ENCODE measurements around the gene CDK17. TPM values are rescaled to one million over a fixed set of nuclear protein-coding genes. Genes with fewer than 3 reads are reported as not detected.

Gene CDK17
- total and polyA plus RNA-seq, 2 donors, result 32.9 to 49.2 TPM

DNA sequence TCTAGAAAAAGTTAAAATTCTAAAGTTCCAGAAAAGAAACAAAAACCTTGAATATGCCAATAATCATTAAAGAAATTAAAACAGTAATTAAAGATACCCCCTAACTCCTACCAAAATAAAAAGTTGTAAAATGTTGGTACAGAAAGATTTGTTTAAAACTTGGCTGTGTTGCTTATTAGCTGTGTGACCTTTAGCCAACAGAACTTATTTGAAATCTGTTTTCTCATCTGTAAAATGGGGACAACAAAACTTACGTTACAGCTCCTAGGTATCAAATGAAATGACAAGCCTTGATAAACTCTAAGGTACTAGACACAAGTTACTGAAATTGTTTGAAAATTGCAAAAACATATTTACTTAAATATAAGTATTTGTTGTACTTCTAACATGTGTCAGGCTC, 134.4 kb downstream of the CDK17 start:
- no peaks in the 10 kb centered on the region for H3K9me3 ChIP-seq (ENCODE audit: control insufficient read depth in 2 of 2, insufficient read depth in 1 of 2, low read length in 1 of 2)
- no peaks in the 10 kb centered on the region for H3K4me1 ChIP-seq (ENCODE audit: control insufficient read depth in 2 of 2, insufficient read depth in 2 of 2, low read length in 2 of 2)
- H3K4me3 ChIP-seq (ENCODE audit: low read length in 2 of 2), result no peak overlapping the region
- peaks cover 16 to 66% of the 10 kb centered on the region in 2 donors for H3K36me3 ChIP-seq (ENCODE audit: control insufficient read depth in 2 of 2, insufficient read depth in 2 of 2, low read length in 1 of 2)
- 98% methylated on average over 1 of the region's 1 CpG for WGBS
- H3K27me3 ChIP-seq (ENCODE audit: control insufficient read depth in 2 of 2, insufficient read depth in 1 of 2, low read length in 1 of 2), result no peaks in the 10 kb centered on the region
- no peak overlapping the region for H3K27ac ChIP-seq (ENCODE audit: low read depth in 1 of 2, low read length in 1 of 2)
- DNase-seq (ENCODE audit: low read depth in 6 of 9, low spot score in 9 of 9), result no peak

DNA sequence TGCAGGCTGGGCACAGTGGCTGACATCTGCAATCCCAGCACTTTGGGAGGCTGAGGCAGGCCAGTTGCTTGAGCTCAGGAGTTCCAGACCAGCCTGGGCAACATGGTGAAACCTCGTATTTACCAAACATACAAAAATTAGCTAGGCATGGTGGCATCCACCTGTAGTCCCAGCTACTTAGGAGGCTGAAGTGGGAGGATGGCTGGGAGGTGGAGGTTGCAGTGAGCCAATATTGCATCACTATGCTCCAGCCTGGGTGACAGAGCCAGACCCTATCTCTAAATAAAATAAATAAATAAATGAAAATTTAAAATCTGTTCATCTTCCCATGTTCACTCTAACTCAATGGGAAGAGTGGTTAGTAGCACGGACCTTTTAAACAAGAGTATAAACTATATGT, 134.8 kb downstream of the CDK17 start:
- Histone ChIP-seq H3K27me3 (ENCODE audit: control insufficient read depth in 2 of 2, insufficient read depth in 1 of 2, low read length in 1 of 2) (no peaks in the 10 kb centered on the region), H3K9me3 (ENCODE audit: control insufficient read depth in 2 of 2, insufficient read depth in 1 of 2, low read length in 1 of 2) (no peaks in the 10 kb centered on the region), H3K36me3 (ENCODE audit: control insufficient read depth in 2 of 2, insufficient read depth in 2 of 2, low read length in 1 of 2) (peaks cover 14 to 67% of the 10 kb centered on the region in 2 donors), H3K4me3 (ENCODE audit: low read length in 2 of 2) (no peak overlapping the region), H3K4me1 (ENCODE audit: control insufficient read depth in 2 of 2, insufficient read depth in 2 of 2, low read length in 2 of 2) (no peaks in the 10 kb centered on the region), H3K27ac (ENCODE audit: low read depth in 1 of 2, low read length in 1 of 2) (no peak overlapping the region)
- no peak for DNase-seq (ENCODE audit: low read depth in 6 of 9, low spot score in 9 of 9)
- 99% methylated on average over 2 of the region's 2 CpGs for WGBS

DNA sequence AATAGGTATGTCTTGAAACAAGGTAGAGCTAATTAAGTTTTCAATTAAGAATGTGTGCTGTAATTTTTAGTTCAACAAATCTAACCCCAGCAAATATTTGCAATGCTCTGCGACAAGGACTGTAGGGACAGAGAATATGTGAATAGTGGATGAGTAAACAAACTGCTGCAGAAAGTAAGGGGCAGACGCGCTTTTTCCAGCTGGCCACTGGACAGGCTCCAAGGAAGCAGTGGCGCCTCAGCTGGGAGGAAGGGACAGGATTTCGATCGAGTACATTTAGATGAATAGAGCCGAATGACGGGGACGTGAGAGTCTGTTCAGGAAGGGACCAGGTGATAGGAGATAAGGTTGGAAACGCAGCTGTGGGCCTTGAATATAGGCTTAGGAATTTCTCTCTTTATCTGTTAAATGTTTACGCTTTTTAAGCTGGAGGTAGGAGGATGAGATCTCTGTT, 136.8 kb downstream of the CDK17 start:
- Histone ChIP-seq H3K36me3 (ENCODE audit: control insufficient read depth in 2 of 2, insufficient read depth in 2 of 2, low read length in 1 of 2) (peaks cover 11 to 60% of the 10 kb centered on the region in 2 donors), H3K9me3 (ENCODE audit: control insufficient read depth in 2 of 2, insufficient read depth in 1 of 2, low read length in 1 of 2) (no peaks in the 10 kb centered on the region), H3K4me3 (ENCODE audit: low read length in 2 of 2) (no peak overlapping the region), H3K4me1 (ENCODE audit: control insufficient read depth in 2 of 2, insufficient read depth in 2 of 2, low read length in 2 of 2) (peaks cover 0 to 3% of the 10 kb centered on the region in 2 donors), H3K27me3 (ENCODE audit: control insufficient read depth in 2 of 2, insufficient read depth in 1 of 2, low read length in 1 of 2) (no peaks in the 10 kb centered on the region), H3K27ac (ENCODE audit: low read depth in 1 of 2, low read length in 1 of 2) (no peak overlapping the region)
- WGBS, result 93% methylated on average over 11 of the region's 11 CpGs
- no peak for DNase-seq (ENCODE audit: low read depth in 6 of 9, low spot score in 9 of 9)

DNA sequence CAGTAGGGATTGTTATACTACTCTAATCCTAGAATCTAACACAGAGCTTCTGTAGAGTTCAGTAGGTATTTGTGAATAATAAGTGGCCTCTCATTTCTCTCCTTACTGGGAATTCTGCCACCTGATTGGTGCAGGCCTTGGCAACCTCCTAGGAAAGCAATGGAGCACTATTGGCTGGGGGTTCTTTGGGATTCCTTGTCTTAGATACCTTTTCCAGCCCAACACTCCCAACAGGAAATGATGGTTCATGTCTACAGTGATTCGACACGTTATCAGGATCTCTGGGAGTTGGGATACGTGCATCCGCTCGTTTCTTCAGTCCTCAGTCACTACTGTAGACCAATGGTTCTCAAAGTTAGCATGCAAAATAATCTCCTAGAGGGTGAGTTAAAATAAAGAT, 138.7 kb downstream of the CDK17 start:
- H3K4me3 ChIP-seq (ENCODE audit: low read length in 2 of 2), result no peak overlapping the region
- DNase-seq (ENCODE audit: low read depth in 6 of 9, low spot score in 9 of 9), result no peak
- no peaks in the 10 kb centered on the region for H3K9me3 ChIP-seq (ENCODE audit: control insufficient read depth in 2 of 2, insufficient read depth in 1 of 2, low read length in 1 of 2)
- peaks cover 0 to 10% of the 10 kb centered on the region in 2 donors for H3K4me1 ChIP-seq (ENCODE audit: control insufficient read depth in 2 of 2, insufficient read depth in 2 of 2, low read length in 2 of 2)
- H3K27ac ChIP-seq (ENCODE audit: low read depth in 1 of 2, low read length in 1 of 2), result no peak overlapping the region
- no peaks in the 10 kb centered on the region for H3K27me3 ChIP-seq (ENCODE audit: control insufficient read depth in 2 of 2, insufficient read depth in 1 of 2, low read length in 1 of 2)
- WGBS, result 99% methylated on average over 5 of the region's 5 CpGs
- peaks cover 12 to 58% of the 10 kb centered on the region in 2 donors for H3K36me3 ChIP-seq (ENCODE audit: control insufficient read depth in 2 of 2, insufficient read depth in 2 of 2, low read length in 1 of 2)

DNA sequence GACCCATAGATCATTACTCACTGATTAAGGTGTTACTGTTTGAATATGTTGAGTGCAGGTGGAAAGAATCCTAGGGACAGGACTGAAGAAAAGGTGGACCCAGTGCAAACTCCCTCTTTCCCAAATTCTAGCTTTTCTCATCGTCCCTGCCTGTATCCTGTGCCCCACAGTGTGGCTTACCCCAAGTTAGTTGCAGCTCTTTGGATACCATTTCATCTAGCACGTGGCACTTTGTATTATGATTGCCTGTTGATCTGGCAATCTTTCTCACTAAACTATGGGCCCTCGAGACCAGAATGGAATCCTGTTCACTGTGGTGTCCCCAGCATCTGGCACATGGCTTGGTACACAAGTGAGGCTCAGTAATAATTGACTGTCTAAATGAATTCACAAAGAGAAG, 139.6 kb downstream of the CDK17 start:
- Histone ChIP-seq H3K36me3 (ENCODE audit: control insufficient read depth in 2 of 2, insufficient read depth in 2 of 2, low read length in 1 of 2) (peaks cover 12 to 61% of the 10 kb centered on the region in 2 donors), H3K9me3 (ENCODE audit: control insufficient read depth in 2 of 2, insufficient read depth in 1 of 2, low read length in 1 of 2) (no peaks in the 10 kb centered on the region), H3K27me3 (ENCODE audit: control insufficient read depth in 2 of 2, insufficient read depth in 1 of 2, low read length in 1 of 2) (no peaks in the 10 kb centered on the region), H3K4me3 (ENCODE audit: low read length in 2 of 2) (no peak overlapping the region), H3K27ac (ENCODE audit: low read depth in 1 of 2, low read length in 1 of 2) (no peak overlapping the region), H3K4me1 (ENCODE audit: control insufficient read depth in 2 of 2, insufficient read depth in 2 of 2, low read length in 2 of 2) (peaks cover 0 to 10% of the 10 kb centered on the region in 2 donors)
- 96% methylated on average over 3 of the region's 3 CpGs for WGBS
- no peak for DNase-seq (ENCODE audit: low read depth in 6 of 9, low spot score in 9 of 9)

DNA sequence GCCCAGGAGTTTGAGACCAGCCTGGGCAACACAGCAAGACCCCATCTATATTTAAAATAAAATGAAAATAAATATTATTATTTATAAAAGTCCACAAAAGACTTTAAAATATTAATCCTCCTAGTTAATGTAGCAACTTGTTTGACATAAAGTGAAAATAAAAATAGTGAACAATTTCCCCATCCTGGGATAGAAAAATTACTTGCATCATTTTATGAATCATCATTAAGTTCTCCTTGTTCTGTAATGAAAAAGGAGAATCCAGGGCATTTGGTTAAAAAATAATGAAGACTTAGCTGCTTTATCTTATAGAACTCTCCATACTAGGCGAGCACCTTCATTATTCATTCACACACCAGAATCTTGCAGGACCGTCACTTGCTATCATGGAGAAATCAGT, 140.0 kb downstream of the CDK17 start:
- WGBS, result 94% methylated on average over 2 of the region's 2 CpGs
- H3K36me3 ChIP-seq (ENCODE audit: control insufficient read depth in 2 of 2, insufficient read depth in 2 of 2, low read length in 1 of 2), result peaks cover 12 to 61% of the 10 kb centered on the region in 2 donors
- H3K9me3 ChIP-seq (ENCODE audit: control insufficient read depth in 2 of 2, insufficient read depth in 1 of 2, low read length in 1 of 2), result no peaks in the 10 kb centered on the region
- no peak overlapping the region for H3K4me3 ChIP-seq (ENCODE audit: low read length in 2 of 2)
- H3K27ac ChIP-seq (ENCODE audit: low read depth in 1 of 2, low read length in 1 of 2), result no peak overlapping the region
- DNase-seq (ENCODE audit: low read depth in 6 of 9, low spot score in 9 of 9), result no peak
- H3K4me1 ChIP-seq (ENCODE audit: control insufficient read depth in 2 of 2, insufficient read depth in 2 of 2, low read length in 2 of 2), result peaks cover 0 to 10% of the 10 kb centered on the region in 2 donors
- H3K27me3 ChIP-seq (ENCODE audit: control insufficient read depth in 2 of 2, insufficient read depth in 1 of 2, low read length in 1 of 2), result no peaks in the 10 kb centered on the region

DNA sequence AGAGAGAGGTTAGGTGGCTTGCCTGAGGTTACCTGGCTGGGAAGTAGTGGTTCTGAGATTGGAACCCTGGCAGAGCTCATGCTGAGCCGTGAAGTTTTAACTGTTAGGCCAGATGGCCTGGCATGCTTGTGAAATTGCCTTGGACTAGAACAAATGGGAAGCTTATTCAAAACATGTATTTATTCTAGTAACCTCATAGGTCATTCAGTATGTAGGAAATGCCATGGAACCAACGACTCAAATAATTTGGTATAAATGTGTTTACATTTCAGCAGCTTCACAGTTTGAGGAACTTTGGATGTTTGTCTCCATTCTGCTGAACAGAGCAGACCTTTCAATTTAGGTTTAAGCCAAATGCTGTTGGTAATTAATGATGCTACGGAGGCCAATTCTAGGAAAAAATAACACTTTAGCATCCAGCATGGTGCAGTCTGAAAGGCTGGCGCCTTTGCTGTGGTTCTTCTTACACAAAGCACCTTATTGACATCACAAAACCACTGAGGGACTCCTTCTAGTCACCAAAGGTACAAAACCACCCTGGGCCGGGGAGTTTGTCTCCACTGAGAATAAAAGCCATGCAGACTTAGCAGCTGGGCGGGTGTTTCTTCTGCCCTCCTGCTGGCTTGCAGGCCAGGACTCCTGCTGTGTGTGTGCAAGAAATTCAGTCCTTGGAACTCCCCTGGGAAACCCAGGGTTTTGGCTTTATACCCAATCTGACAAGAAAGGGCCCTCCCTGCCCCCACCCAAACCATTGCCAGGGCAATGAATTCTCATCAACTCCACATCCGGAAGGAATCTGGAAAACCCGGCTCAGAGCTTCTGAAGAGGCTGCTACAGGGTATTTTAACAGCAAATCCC, 141.9 kb downstream of the CDK17 start:
- 77% methylated on average over 8 of the region's 8 CpGs for WGBS
- H3K36me3 ChIP-seq (ENCODE audit: control insufficient read depth in 2 of 2, insufficient read depth in 2 of 2, low read length in 1 of 2), result peaks cover 3 to 53% of the 10 kb centered on the region in 2 donors

DNA sequence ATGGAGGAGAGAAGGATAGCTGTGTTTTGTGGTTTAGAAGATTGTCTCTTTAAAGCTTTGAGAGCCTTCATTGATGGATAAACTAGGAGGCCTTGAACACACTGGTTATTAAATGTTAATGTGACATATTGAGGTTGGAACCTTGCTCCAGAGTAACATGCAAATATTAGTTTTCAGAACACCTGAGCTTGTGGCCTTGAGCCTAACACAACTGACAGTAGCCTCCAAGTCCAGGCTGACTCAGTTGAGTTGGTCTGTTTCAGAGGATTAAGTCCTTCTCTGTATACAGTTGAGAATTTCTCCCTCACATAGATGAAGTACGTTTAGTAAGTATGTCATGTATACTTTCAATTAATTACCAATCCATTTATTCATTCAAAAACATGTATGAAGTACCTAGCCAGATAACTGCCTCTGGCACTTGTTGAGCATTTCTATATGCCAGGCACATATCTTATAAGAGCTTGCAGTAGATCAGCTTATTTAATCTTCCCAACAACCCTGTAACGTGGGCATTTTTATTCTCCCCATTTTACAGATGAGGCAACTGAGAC, 142.6 kb downstream of the CDK17 start:
- WGBS, result 98% methylated on average over 2 of the region's 2 CpGs
- Histone ChIP-seq H3K36me3 (ENCODE audit: control insufficient read depth in 2 of 2, insufficient read depth in 2 of 2, low read length in 1 of 2) (peaks cover 3 to 56% of the 10 kb centered on the region in 2 donors), H3K9me3 (ENCODE audit: control insufficient read depth in 2 of 2, insufficient read depth in 1 of 2, low read length in 1 of 2) (no peaks in the 10 kb centered on the region), H3K4me1 (ENCODE audit: control insufficient read depth in 2 of 2, insufficient read depth in 2 of 2, low read length in 2 of 2) (peaks cover 0 to 10% of the 10 kb centered on the region in 2 donors), H3K4me3 (ENCODE audit: low read length in 2 of 2) (no peak overlapping the region), H3K27ac (ENCODE audit: low read depth in 1 of 2, low read length in 1 of 2) (no peak overlapping the region), H3K27me3 (ENCODE audit: control insufficient read depth in 2 of 2, insufficient read depth in 1 of 2, low read length in 1 of 2) (no peaks in the 10 kb centered on the region)
- DNase-seq (ENCODE audit: low read depth in 6 of 9, low spot score in 9 of 9), result no peak

More for the DNA sequence above, 141.9 kb downstream of the CDK17 start:
- peak in 1 of 9 donors; percentile 43 for DNase-seq (ENCODE audit: low read depth in 6 of 9, low spot score in 9 of 9)
- H3K4me1 ChIP-seq (ENCODE audit: control insufficient read depth in 2 of 2, insufficient read depth in 2 of 2, low read length in 2 of 2), result peaks cover 0 to 10% of the 10 kb centered on the region in 2 donors
- H3K27me3 ChIP-seq (ENCODE audit: control insufficient read depth in 2 of 2, insufficient read depth in 1 of 2, low read length in 1 of 2), result no peaks in the 10 kb centered on the region
- no peak overlapping the region for H3K4me3 ChIP-seq (ENCODE audit: low read length in 2 of 2)
- H3K9me3 ChIP-seq (ENCODE audit: control insufficient read depth in 2 of 2, insufficient read depth in 1 of 2, low read length in 1 of 2), result no peaks in the 10 kb centered on the region
- peak overlapping the region in 1 of 2 donors; percentile 8 for H3K27ac ChIP-seq (ENCODE audit: low read depth in 1 of 2, low read length in 1 of 2)

DNA sequence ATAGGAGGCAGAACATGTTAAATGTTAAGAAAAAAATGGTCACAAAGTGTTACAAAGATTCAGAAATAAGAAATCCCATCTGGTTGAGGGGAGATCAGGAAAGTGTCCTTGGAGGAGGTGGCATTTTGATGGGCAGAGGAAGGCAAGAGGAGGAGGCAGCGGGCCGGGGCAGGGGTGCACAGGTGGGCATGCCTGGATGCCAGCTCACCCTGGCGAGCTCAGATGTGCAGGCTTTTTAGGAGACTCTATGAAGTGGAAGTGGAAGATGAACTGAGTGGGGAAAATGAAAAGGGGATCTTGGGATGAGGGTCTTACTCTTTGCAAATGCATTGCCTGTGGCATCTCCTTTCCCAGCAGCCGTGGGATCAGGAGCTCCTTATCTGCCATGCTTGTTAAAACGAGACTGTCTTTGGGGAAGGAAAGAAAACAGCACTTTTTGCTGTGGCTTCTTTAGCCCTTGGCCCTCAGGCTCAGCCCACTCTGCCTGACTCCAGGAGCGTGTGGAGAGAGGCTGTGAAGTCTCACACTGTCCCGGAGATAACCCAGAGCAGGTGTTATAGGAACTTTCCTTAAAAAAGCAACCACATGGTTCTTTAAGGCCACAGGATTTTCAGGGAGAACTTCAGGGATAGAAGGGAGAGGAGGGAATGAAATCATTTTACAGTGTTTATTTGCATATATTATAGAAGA, 143.4 kb downstream of the CDK17 start:
- no peak for DNase-seq (ENCODE audit: low read depth in 6 of 9, low spot score in 9 of 9)
- no peak overlapping the region for H3K4me3 ChIP-seq (ENCODE audit: low read length in 2 of 2)
- H3K27ac ChIP-seq (ENCODE audit: low read depth in 1 of 2, low read length in 1 of 2), result no peak overlapping the region
- H3K4me1 ChIP-seq (ENCODE audit: control insufficient read depth in 2 of 2, insufficient read depth in 2 of 2, low read length in 2 of 2), result peaks cover 0 to 10% of the 10 kb centered on the region in 2 donors
- whole genome bisulfite sequencing, result 93% methylated on average over 7 of the region's 7 CpGs
- H3K36me3 ChIP-seq (ENCODE audit: control insufficient read depth in 2 of 2, insufficient read depth in 2 of 2, low read length in 1 of 2), result peaks cover 3 to 56% of the 10 kb centered on the region in 2 donors
- no peaks in the 10 kb centered on the region for H3K9me3 ChIP-seq (ENCODE audit: control insufficient read depth in 2 of 2, insufficient read depth in 1 of 2, low read length in 1 of 2)
- H3K27me3 ChIP-seq (ENCODE audit: control insufficient read depth in 2 of 2, insufficient read depth in 1 of 2, low read length in 1 of 2), result no peaks in the 10 kb centered on the region
